IMR-90 (cell line): Measurements from ENCODE around the gene NEGR1. TPM values are rescaled to one million over a fixed set of nuclear protein-coding genes. Genes with fewer than 3 reads are reported as not detected.

Experiments used
- ATAC-seq: fragments of 200-7000 bp; cut with Tn5 transposase; 2 replicates; pipeline ENCODE4 v1.9.1; 2020; ENCODE audit warnings: low read depth, mild to moderate bottlenecking, moderate library complexity
- BruUV-seq: library from RNA; stranded (reverse); fragments of 400-500 nt; replicated peaks from 2 replicates; lab custom pipeline; 2021; lab: Mats Ljungman, UMichigan
- CTCF ChIA-PET: fragments of 300-600 bp; formaldehyde crosslinking; extraction: SDS; loops from one replicate; lab custom pipeline; 2021; ENCODE audit warnings: antibody characterized with exemption; lab: Yijun Ruan, JAX
- POLR2A ChIA-PET: fragments of 300-600 bp; sonication (Branson Sonifier 250); formaldehyde crosslinking; loops from one replicate; lab custom pipeline; 2022; ENCODE audit warnings: antibody characterized with exemption; ENCODE audit not compliant: unreplicated experiment; lab: Charles Lee
- DNase-seq: peaks from one replicate; pipeline ENCODE4 v3.0.0; 2013
- H2AFZ ChIP-seq: replicated peaks from 2 replicates; pipeline ENCODE3; 2013; ENCODE audit warnings: low read length, mild to moderate bottlenecking; ENCODE audit not compliant: poor library complexity
- H2AK5ac ChIP-seq: 2 replicates; pipeline ENCODE4 v1.6.1; 2013; ENCODE audit warnings: low read depth, low read length, inconsistent platforms
- H2AK9ac ChIP-seq: replicated peaks from 2 replicates; pipeline ENCODE3; 2013; ENCODE audit warnings: mild to moderate bottlenecking, low read depth, low read length, moderate library complexity; ENCODE audit not compliant: poor library complexity
- H2BK120ac ChIP-seq: 2 replicates; pipeline ENCODE4 v1.6.1; 2013; ENCODE audit warnings: low read depth, low read length, inconsistent platforms
- H2BK15ac ChIP-seq: 3 replicates; pipeline ENCODE4 v1.6.1; 2013; ENCODE audit warnings: low read depth, low read length, inconsistent platforms
- H2BK20ac ChIP-seq: 2 replicates; pipeline ENCODE4 v1.6.1; 2013; ENCODE audit warnings: low read depth, mild to moderate bottlenecking, inconsistent platforms, low read length, moderate library complexity
- H2BK5ac ChIP-seq: 2 replicates; pipeline ENCODE4 v1.6.1; 2013; ENCODE audit warnings: mild to moderate bottlenecking, low read depth, low read length, inconsistent platforms; ENCODE audit not compliant: poor library complexity, severe bottlenecking
- H3K14ac ChIP-seq: replicated peaks from 2 replicates; pipeline ENCODE4 v1.6.1; 2013; ENCODE audit warnings: low read depth, low read length, inconsistent platforms
- H3K18ac ChIP-seq: 2 replicates; pipeline ENCODE4 v1.6.1; 2013; ENCODE audit warnings: low read depth, low read length, control low read depth
- H3K23ac ChIP-seq: 2 replicates; pipeline ENCODE4 v1.6.1; 2013; ENCODE audit warnings: low read depth, low read length, inconsistent platforms
- H3K27ac ChIP-seq: 2 replicates; pipeline ENCODE4 v1.5.1; 2013; ENCODE audit warnings: mild to moderate bottlenecking, control low read depth, low read length; ENCODE audit not compliant: insufficient read depth
- H3K27me3 ChIP-seq: 2 replicates; pipeline ENCODE4 v1.6.1; 2013; ENCODE audit warnings: low read length; ENCODE audit not compliant: control insufficient read depth, insufficient read depth
- H3K36me3 ChIP-seq: 2 replicates; pipeline ENCODE4 v1.6.1; 2013; ENCODE audit warnings: low read length, mixed read lengths; ENCODE audit not compliant: control insufficient read depth, insufficient read depth
- H3K4ac ChIP-seq: 2 replicates; pipeline ENCODE4 v1.6.1; 2013; ENCODE audit warnings: low read depth, low read length, inconsistent platforms
- H3K4me1 ChIP-seq: 2 replicates; pipeline ENCODE4 v1.6.1; 2013; ENCODE audit warnings: low read length, mixed read lengths; ENCODE audit not compliant: control insufficient read depth, insufficient read depth
- H3K4me2 ChIP-seq: 2 replicates; pipeline ENCODE4 v1.6.1; 2013; ENCODE audit warnings: low read depth, mild to moderate bottlenecking, control low read depth, low read length, moderate library complexity
- H3K4me3 ChIP-seq: 2 replicates; pipeline ENCODE4 v1.5.1; 2013; ENCODE audit warnings: low read depth, mild to moderate bottlenecking, control low read depth, low read length, moderate library complexity; ENCODE audit not compliant: insufficient read depth
- H3K56ac ChIP-seq: 2 replicates; pipeline ENCODE4 v1.6.1; 2013; ENCODE audit warnings: low read length, inconsistent platforms; ENCODE audit not compliant: insufficient read depth; ENCODE audit errors: extremely low read depth
- H3K79me1 ChIP-seq, 2 experiments: 2 replicates each; pipeline ENCODE4 v1.6.1; 2013; ENCODE audit warnings: low read length in 2 of 2, inconsistent platforms in 1 of 2, low read depth in 1 of 2
- H3K9ac ChIP-seq: 2 replicates; pipeline ENCODE4 v1.6.1; 2013; ENCODE audit warnings: low read depth, low read length, control low read depth
- H3K9me1 ChIP-seq: 2 replicates; pipeline ENCODE4 v1.6.1; 2013; ENCODE audit warnings: low read length, inconsistent platforms; ENCODE audit not compliant: insufficient read depth
- H3K9me3 ChIP-seq: 2 replicates; pipeline ENCODE4 v1.6.1; 2013; ENCODE audit warnings: low read length; ENCODE audit not compliant: control insufficient read depth, insufficient read depth
- H4K20me1 ChIP-seq: 2 replicates; pipeline ENCODE4 v1.6.1; 2013; ENCODE audit warnings: low read length, inconsistent platforms; ENCODE audit not compliant: insufficient read depth
- H4K5ac ChIP-seq: 2 replicates; pipeline ENCODE4 v1.6.1; 2013; ENCODE audit warnings: mild to moderate bottlenecking, low read depth, low read length, control low read depth
- H4K8ac ChIP-seq, 2 experiments: 2 replicates each; pipeline ENCODE4 v1.6.1; 2013; ENCODE audit warnings: low read depth in 2 of 2, low read length in 2 of 2, control low read depth in 1 of 2, inconsistent platforms in 1 of 2
- H4K91ac ChIP-seq: 2 replicates; pipeline ENCODE4 v1.6.1; 2013; ENCODE audit warnings: low read depth, low read length, inconsistent platforms; ENCODE audit not compliant: insufficient read depth
- BHLHE40 ChIP-seq: fragments of 150-350 bp; IDR thresholded peaks from 2 replicates; pipeline ENCODE4 v1.6.1; 2016; ENCODE audit warnings: mild to moderate bottlenecking, low read depth, low read length
- CEBPB ChIP-seq: IDR thresholded peaks from 2 replicates; pipeline ENCODE4 v1.6.1; 2012; ENCODE audit warnings: low read depth, low read length, improper control_type of control experiment
- MAZ ChIP-seq: IDR thresholded peaks from 2 replicates; pipeline ENCODE4 v1.6.1; 2012; ENCODE audit warnings: low read depth, mild to moderate bottlenecking, low read length, improper control_type of control experiment, moderate library complexity, borderline replicate concordance
- NFE2L2 ChIP-seq: fragments of 150-350 bp; IDR thresholded peaks from 2 replicates; pipeline ENCODE4 v1.6.1; 2016; ENCODE audit warnings: low read depth, mild to moderate bottlenecking, low read length
- POLR2A ChIP-seq: IDR thresholded peaks from 2 replicates; pipeline ENCODE4 v1.6.1; 2012; ENCODE audit warnings: mild to moderate bottlenecking, low read depth, low read length
- RAD21 ChIP-seq: IDR thresholded peaks from 2 replicates; pipeline ENCODE4 v1.6.1; 2012; ENCODE audit warnings: low read length, improper control_type of control experiment
- RCOR1 ChIP-seq: IDR thresholded peaks from 2 replicates; pipeline ENCODE4 v1.6.1; 2012; ENCODE audit warnings: mild to moderate bottlenecking, low read length, improper control_type of control experiment; ENCODE audit not compliant: insufficient replicate concordance
- RFX5 ChIP-seq: IDR thresholded peaks from 2 replicates; pipeline ENCODE4 v1.8.0; 2012; ENCODE audit warnings: low read depth, mild to moderate bottlenecking, low read length, moderate library complexity
- SMC3 ChIP-seq: fragments of 150-350 bp; IDR thresholded peaks from 2 replicates; pipeline ENCODE4 v1.6.1; 2016; ENCODE audit warnings: low read depth, mild to moderate bottlenecking, antibody characterized with exemption, low read length, moderate library complexity
- USF2 ChIP-seq: fragments of 150-350 bp; IDR thresholded peaks from 2 replicates; pipeline ENCODE4 v1.6.1; 2017; ENCODE audit warnings: mild to moderate bottlenecking, antibody characterized with exemption, low read length, low read depth
- WGBS, 2 experiments: methylation state at CpG; one replicate each; pipeline versions ENCODE4 v1.1.5 to v1.1.7; 2013; ENCODE audit warnings: missing lambda C conversion rate in 2 of 2; ENCODE audit not compliant: insufficient read length in 1 of 2; ENCODE audit errors: extremely low coverage in 2 of 2; 5-methylcytosine and 5-hydroxymethylcytosine counted together
- dilution Hi-C: fragments of 300-500 bp; cut with HindIII; formaldehyde crosslinking; loops from one replicate; pipeline ENCODE4 v1.14.3; 2018; ENCODE audit warnings: low sequenced_read_pairs; ENCODE audit not compliant: unreplicated experiment
- in situ Hi-C: fragments of 300-500 bp; cut with MboI; formaldehyde crosslinking; loops from 3 replicates; pipeline ENCODE4 v1.14.3; 2019; ENCODE audit warnings: low sequenced_read_pairs, inconsistent platforms, mixed read lengths
- intact Hi-C: fragments of 100-400 bp; cut with micrococcal nuclease; formaldehyde crosslinking; loops from 2 replicates; pipeline ENCODE4 v1.10.0; 2022
- polyA plus RNA-seq, 3 experiments: library from polyadenylated mRNA; depleted of rRNA; stranded (reverse); fragments of >200 nt; gene quantifications; 2 replicates each; pipeline ENCODE4 v1.2.3, GENCODE V29; 2012; ENCODE audit warnings: low replicate concordance in 1 of 3
- total RNA-seq: library from RNA; depleted of rRNA; stranded (reverse); fragments of >200 nt; gene quantifications from 2 replicates; pipeline ENCODE4 v1.2.3, GENCODE V29; 2012
- TF ChIP-seq, protein P1 (sequence below): fragments of 150-350 bp; IDR thresholded peaks from 2 replicates; pipeline ENCODE4 v1.6.1; 2016; ENCODE audit warnings: low read depth, mild to moderate bottlenecking, low read length, moderate library complexity, borderline replicate concordance
- TF ChIP-seq, protein P2 (sequence below): conservative IDR thresholded peaks from 2 replicates; pipeline ENCODE4 v1.5.1; 2012; ENCODE audit warnings: mild to moderate bottlenecking, low read depth, low read length, improper control_type of control experiment

Gene NEGR1
- total and polyA plus RNA-seq, 2 of the 4 experiments (the other 2 are of a cell fraction): 5.1 to 9.1 TPM

DNA sequence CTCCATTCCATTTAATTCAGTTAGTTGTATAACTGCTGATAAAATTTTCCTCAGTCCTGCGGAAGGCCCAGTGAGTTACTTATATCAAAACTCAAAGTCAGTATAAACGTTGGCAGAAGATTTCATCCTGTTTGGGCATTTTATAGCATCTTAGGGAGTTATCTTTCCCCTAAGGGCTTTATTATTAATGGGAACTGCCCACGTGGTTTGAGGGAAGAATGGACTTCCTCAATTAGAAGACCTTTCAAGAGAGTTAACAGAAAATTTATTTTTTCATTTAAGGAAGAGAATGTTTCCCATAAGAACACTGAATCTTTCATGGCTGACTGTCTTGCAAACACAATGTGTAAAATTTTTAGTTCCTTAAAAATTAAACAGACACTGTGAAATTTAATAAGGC, 400.1 kb downstream of the NEGR1 start:
- Histone ChIP-seq H3K4me2 (no peak overlapping the region), H3K79me1 (no peaks in the 10 kb centered on the region), H3K14ac (no peak overlapping the region), H3K9ac (no peak overlapping the region), H3K4me3 (no peak overlapping the region), H4K8ac (no peak overlapping the region), H3K56ac (no peak overlapping the region), H3K4me1 (no peaks in the 10 kb centered on the region), H4K20me1 (no peaks in the 10 kb centered on the region), H2BK15ac (no peak overlapping the region), H2AK9ac (no peak overlapping the region), H2AK5ac (no peak overlapping the region), H2BK5ac (no peak overlapping the region), H3K4ac (no peak overlapping the region), H3K18ac (no peak overlapping the region), H3K9me1 (no peaks in the 10 kb centered on the region), H2BK120ac (no peak overlapping the region), H3K27me3 (no peaks in the 10 kb centered on the region), H3K23ac (no peak overlapping the region), H2AFZ (no peak overlapping the region), H3K27ac (no peak overlapping the region), H3K9me3 (no peaks in the 10 kb centered on the region), H4K5ac (no peak overlapping the region), H2BK20ac (no peak overlapping the region), H3K36me3 (no peaks in the 10 kb centered on the region), H4K91ac (no peak overlapping the region)
- intact Hi-C loops: loop anchor here (5.0 kb wide), 2 partner anchors 50 to 1365 kb away; no protein-coding TSS in a partner anchor
- TF ChIP-seq POLR2A: no peak
- no peak for TF ChIP-seq SMC3
- TF ChIP-seq, protein P1, sequence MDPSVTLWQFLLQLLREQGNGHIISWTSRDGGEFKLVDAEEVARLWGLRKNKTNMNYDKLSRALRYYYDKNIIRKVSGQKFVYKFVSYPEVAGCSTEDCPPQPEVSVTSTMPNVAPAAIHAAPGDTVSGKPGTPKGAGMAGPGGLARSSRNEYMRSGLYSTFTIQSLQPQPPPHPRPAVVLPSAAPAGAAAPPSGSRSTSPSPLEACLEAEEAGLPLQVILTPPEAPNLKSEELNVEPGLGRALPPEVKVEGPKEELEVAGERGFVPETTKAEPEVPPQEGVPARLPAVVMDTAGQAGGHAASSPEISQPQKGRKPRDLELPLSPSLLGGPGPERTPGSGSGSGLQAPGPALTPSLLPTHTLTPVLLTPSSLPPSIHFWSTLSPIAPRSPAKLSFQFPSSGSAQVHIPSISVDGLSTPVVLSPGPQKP: no peak
- no peak for TF ChIP-seq NFE2L2
- TF ChIP-seq RFX5: no peak
- TF ChIP-seq, protein P2, sequence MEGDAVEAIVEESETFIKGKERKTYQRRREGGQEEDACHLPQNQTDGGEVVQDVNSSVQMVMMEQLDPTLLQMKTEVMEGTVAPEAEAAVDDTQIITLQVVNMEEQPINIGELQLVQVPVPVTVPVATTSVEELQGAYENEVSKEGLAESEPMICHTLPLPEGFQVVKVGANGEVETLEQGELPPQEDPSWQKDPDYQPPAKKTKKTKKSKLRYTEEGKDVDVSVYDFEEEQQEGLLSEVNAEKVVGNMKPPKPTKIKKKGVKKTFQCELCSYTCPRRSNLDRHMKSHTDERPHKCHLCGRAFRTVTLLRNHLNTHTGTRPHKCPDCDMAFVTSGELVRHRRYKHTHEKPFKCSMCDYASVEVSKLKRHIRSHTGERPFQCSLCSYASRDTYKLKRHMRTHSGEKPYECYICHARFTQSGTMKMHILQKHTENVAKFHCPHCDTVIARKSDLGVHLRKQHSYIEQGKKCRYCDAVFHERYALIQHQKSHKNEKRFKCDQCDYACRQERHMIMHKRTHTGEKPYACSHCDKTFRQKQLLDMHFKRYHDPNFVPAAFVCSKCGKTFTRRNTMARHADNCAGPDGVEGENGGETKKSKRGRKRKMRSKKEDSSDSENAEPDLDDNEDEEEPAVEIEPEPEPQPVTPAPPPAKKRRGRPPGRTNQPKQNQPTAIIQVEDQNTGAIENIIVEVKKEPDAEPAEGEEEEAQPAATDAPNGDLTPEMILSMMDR: no peak
- no peak for TF ChIP-seq BHLHE40
- no peak for TF ChIP-seq RAD21
- no peak for TF ChIP-seq USF2
- TF ChIP-seq RCOR1: no peak
- no peak for TF ChIP-seq CEBPB
- no peak for TF ChIP-seq MAZ
- WGBS, 2 experiments: no CpG with 5 or more reads among the region's 3 CpGs
- no peak for DNase-seq
- no peak for ATAC-seq
- in situ Hi-C loops: no loop called here
- ChIA-PET CTCF (no interaction called here), POLR2A (no interaction called here)
- no TSS peak for BruUV-seq
- dilution Hi-C loops: no loop called here
